Caki2 (cell line): ENCODE results near the gene CELF6. TPM values are rescaled to one million over a fixed set of nuclear protein-coding genes. Genes with fewer than 3 reads are reported as not detected.

ENCODE experiments used
- DNase-seq: peaks from one replicate; pipeline ENCODE4 v3.0.0-alpha.2; 2015; ENCODE audit warnings: low read depth
- in situ Hi-C: cut with HindIII; loops from 2 replicates; pipeline ENCODE4 v1.10.0; 2016; ENCODE audit warnings: low sequenced_read_pairs, low pct_unique_long_range_greater_than_20kb, mixed read lengths
- total RNA-seq: library from RNA; depleted of rRNA; stranded (reverse); fragments of >200 nt; shearing (Covaris generic); gene quantifications from 2 replicates; pipeline ENCODE4 v1.2.3, GENCODE V29; 2014; ENCODE audit warnings: low replicate concordance

Gene CELF6
- total RNA-seq, 1 experiment from 2014 or later = 1.7 TPM

GRCh38 chr15:72323752-72324151 lies 3.8 kb upstream of the CELF6 start:
- in situ Hi-C loops = no loop called here
- no peak for DNase-seq

GRCh38 chr15:72319360-72319984 lies 485 bp downstream of the CELF6 start:
- peak; percentile 77 for DNase-seq

GRCh38 chr15:72318408-72318942 lies 1.5 kb downstream of the CELF6 start:
- in situ Hi-C loops = no loop called here
- no peak for DNase-seq

More at GRCh38 chr15:72319360-72319984, 485 bp downstream of the CELF6 start:
- in situ Hi-C loops = no loop called here

- in situ Hi-C loops = no loop called here
- no peak for DNase-seq
These were observed 4.1 kb downstream of the CELF6 start for GRCh38 chr15:72315706-72316370.

GRCh38 chr15:72313881-72314280 lies 6.1 kb downstream of the CELF6 start:
- DNase-seq = no peak
- in situ Hi-C loops = no loop called here

- DNase-seq = no peak
- in situ Hi-C loops = no loop called here
These were observed 6.5 kb downstream of the CELF6 start for GRCh38 chr15:72313448-72313840.

- in situ Hi-C loops = no loop called here
These were observed 7.1 kb downstream of the CELF6 start for GRCh38 chr15:72312605-72313447.

GRCh38 chr15:72307026-72307425 lies 12.9 kb downstream of the CELF6 start:
- DNase-seq = no peak
- in situ Hi-C loops = no loop called here

More at GRCh38 chr15:72312605-72313447, 7.1 kb downstream of the CELF6 start:
- DNase-seq = peak; percentile 43

- in situ Hi-C loops = no loop called here
- DNase-seq = no peak
These were observed 13.7 kb downstream of the CELF6 start for GRCh38 chr15:72306211-72306785.

GRCh38 chr15:72304596-72304995 lies 15.4 kb downstream of the CELF6 start:
- in situ Hi-C loops = no loop called here
- no peak for DNase-seq

GRCh38 chr15:72302955-72303354 lies 17.0 kb downstream of the CELF6 start:
- in situ Hi-C loops = no loop called here
- DNase-seq = no peak

- in situ Hi-C loops = no loop called here
- no peak for DNase-seq
These were observed 30.2 kb downstream of the CELF6 start for GRCh38 chr15:72289597-72290325.

- no peak for DNase-seq
- in situ Hi-C loops = no loop called here
These were observed 31.0 kb downstream of the CELF6 start for GRCh38 chr15:72288796-72289596.

- in situ Hi-C loops = no loop called here
- DNase-seq = no peak
These were observed 33.9 kb downstream of the CELF6 start for GRCh38 chr15:72285927-72286516.

- in situ Hi-C loops = no loop called here
- DNase-seq = no peak
These were observed 34.6 kb downstream of the CELF6 start for GRCh38 chr15:72285402-72285801.

- in situ Hi-C loops = no loop called here
- no peak for DNase-seq
These were observed 35.2 kb downstream of the CELF6 start for GRCh38 chr15:72284781-72285180.

- in situ Hi-C loops = no loop called here
- no peak for DNase-seq
These were observed 38.2 kb downstream of the CELF6 start for GRCh38 chr15:72281713-72282112.
